ENCODE results near the gene CERS6.
"Not testable (repeated sequence)": the region's sequence is repeated elsewhere in the genome, so short reads cannot be mapped to it uniquely, and the experiment has no call there.

CERS6 gene

GRCh38 chr2:168787782-168788376 is 331.8 kb downstream of the CERS6 start:
- DNase-seq = no peak

- no peak for DNase-seq
These were observed 333.7 kb downstream of the CERS6 start for GRCh38 chr2:168789776-168790175.

GRCh38 chr2:168790226-168790902 is 334.3 kb downstream of the CERS6 start:
- no peak for DNase-seq

- not testable (repeated sequence) for DNase-seq
These were observed 335.1 kb downstream of the CERS6 start for GRCh38 chr2:168791140-168791539.

- no peak for DNase-seq
These were observed 337.5 kb downstream of the CERS6 start for GRCh38 chr2:168793596-168793995.

- no peak for DNase-seq
These were observed 338.9 kb downstream of the CERS6 start for GRCh38 chr2:168794968-168795367.

- no peak for DNase-seq
These were observed 340.1 kb downstream of the CERS6 start for GRCh38 chr2:168796090-168796577.

- DNase-seq = no peak
These were observed 340.7 kb downstream of the CERS6 start for GRCh38 chr2:168796583-168797285.

- DNase-seq = no peak
These were observed 341.2 kb downstream of the CERS6 start for GRCh38 chr2:168797286-168797655.

- DNase-seq = no peak
These were observed 342.2 kb downstream of the CERS6 start for GRCh38 chr2:168798076-168798887.

- DNase-seq = no peak
These were observed 342.9 kb downstream of the CERS6 start for GRCh38 chr2:168798888-168799410.

- no peak for DNase-seq
These were observed 345.4 kb downstream of the CERS6 start for GRCh38 chr2:168801471-168801870.

GRCh38 chr2:168801961-168802858 is 346.1 kb downstream of the CERS6 start, which contains the start of gene NOSTRIN:
Gene NOSTRIN (plus strand): TSS chr2:168802637. CDS start chr2:168802647, 10 bp downstream.
- no peak for DNase-seq

GRCh38 chr2:168802859-168803725 is 347.0 kb downstream of the CERS6 start:
- DNase-seq = no peak

- DNase-seq = no peak
These were observed 348.1 kb downstream of the CERS6 start for GRCh38 chr2:168804214-168804613.

- no peak for DNase-seq
These were observed 349.5 kb downstream of the CERS6 start for GRCh38 chr2:168805615-168806014.

GRCh38 chr2:168809537-168809936 is 353.5 kb downstream of the CERS6 start:
- DNase-seq = no peak

- DNase-seq = no peak
These were observed 354.2 kb downstream of the CERS6 start for GRCh38 chr2:168810235-168810634.

- DNase-seq = no peak
These were observed 355.6 kb downstream of the CERS6 start for GRCh38 chr2:168811696-168812095.

GRCh38 chr2:168814046-168814445 is 358.0 kb downstream of the CERS6 start:
- DNase-seq = no peak
